GM23338 (cell line): ENCODE results near the gene TRAF3IP1. TPM values are rescaled to one million over a fixed set of nuclear protein-coding genes. Genes with fewer than 3 reads are reported as not detected.

Source experiments
- ATAC-seq: fragments of 200-7000 bp; cut with Tn5 transposase; 3 replicates; pipeline ENCODE4 v1.9.1; 2020
- DNase-seq: peaks from one replicate; pipeline ENCODE4 v3.0.0-alpha.2; 2015; ENCODE audit warnings: low spot score
- H2AFZ ChIP-seq: fragments of 200-600 bp; sonication (generic); 2 replicates; pipeline ENCODE4 v1.8.0; 2016; ENCODE audit warnings: antibody characterized with exemption, mild to moderate bottlenecking, moderate library complexity
- H3F3A ChIP-seq: fragments of 200-600 bp; sonication (generic); replicated peaks from 2 replicates; pipeline ENCODE4 v1.8.0; 2017; ENCODE audit warnings: antibody characterized with exemption, mixed run types, low read depth
- H3K27ac ChIP-seq: fragments of 200-600 bp; sonication (generic); 2 replicates; pipeline ENCODE4 v1.6.1; 2016; ENCODE audit warnings: low read depth
- H3K27me3 ChIP-seq: fragments of 200-600 bp; sonication (generic); 2 replicates; pipeline ENCODE4 v1.8.0; 2016; ENCODE audit warnings: mild to moderate bottlenecking, mixed run types, moderate library complexity; ENCODE audit not compliant: insufficient read depth
- H3K36me3 ChIP-seq: fragments of 200-600 bp; sonication (generic); 2 replicates; pipeline ENCODE4 v1.8.0; 2016; ENCODE audit warnings: mild to moderate bottlenecking; ENCODE audit not compliant: insufficient read depth
- H3K4me1 ChIP-seq: fragments of 200-600 bp; sonication (generic); 2 replicates; pipeline ENCODE4 v1.8.0; 2016; ENCODE audit warnings: mild to moderate bottlenecking, moderate library complexity; ENCODE audit not compliant: insufficient read depth
- H3K4me2 ChIP-seq: fragments of 200-600 bp; sonication (generic); 2 replicates; pipeline ENCODE4 v1.7.1; 2017; ENCODE audit warnings: mixed run types
- H3K4me3 ChIP-seq: fragments of 200-600 bp; sonication (generic); 2 replicates; pipeline ENCODE4 v1.6.1; 2016; ENCODE audit warnings: mixed run types
- H3K79me2 ChIP-seq: fragments of 200-600 bp; sonication (generic); replicated peaks from 2 replicates; pipeline ENCODE4 v1.8.0; 2017; ENCODE audit warnings: mild to moderate bottlenecking; ENCODE audit not compliant: insufficient read depth
- H3K9me2 ChIP-seq: fragments of 200-600 bp; sonication (generic); 2 replicates; pipeline ENCODE4 v1.8.0; 2017; ENCODE audit not compliant: insufficient read depth
- H4K20me1 ChIP-seq: fragments of 200-600 bp; sonication (generic); replicated peaks from 2 replicates; pipeline ENCODE4 v1.8.0; 2017; ENCODE audit warnings: mild to moderate bottlenecking; ENCODE audit not compliant: insufficient read depth
- H3K27ac Mint-ChIP-seq: 2 replicates; pipeline ENCODE4 v1.8.0; 2020; ENCODE audit warnings: inconsistent platforms, mild to moderate bottlenecking, moderate library complexity, mixed read lengths
- H3K27me3 Mint-ChIP-seq: 3 replicates; pipeline ENCODE4 v1.8.0; 2022; ENCODE audit warnings: low read depth, mild to moderate bottlenecking, moderate library complexity, mixed read lengths, inconsistent platforms; ENCODE audit not compliant: insufficient read depth, poor library complexity
- H3K36me3 Mint-ChIP-seq: 3 replicates; pipeline ENCODE4 v1.8.0; 2021; ENCODE audit warnings: low read depth, mild to moderate bottlenecking, inconsistent platforms, moderate library complexity, mixed read lengths
- H3K4me1 Mint-ChIP-seq: 3 replicates; pipeline ENCODE4 v1.8.0; 2020; ENCODE audit warnings: mild to moderate bottlenecking, inconsistent platforms, mixed read lengths
- H3K4me3 Mint-ChIP-seq: 3 replicates; pipeline ENCODE4 v1.8.0; 2021; ENCODE audit warnings: moderate library complexity, mild to moderate bottlenecking, inconsistent platforms, mixed read lengths
- H3K9me3 Mint-ChIP-seq: 3 replicates; pipeline ENCODE4 v1.8.0; 2020; ENCODE audit warnings: moderate library complexity, mild to moderate bottlenecking, inconsistent platforms, mixed read lengths
- CTCF ChIP-seq, 2 experiments: fragments of 200-600 bp in 1 of 2; sonication (generic) in 1 of 2; conservative IDR thresholded peaks; 2 replicates each; pipeline versions ENCODE4 v1.5.1 to v1.6.1; 2016 to 2017; ENCODE audit warnings: antibody characterized with exemption in 2 of 2, low read depth in 2 of 2, mild to moderate bottlenecking in 2 of 2, moderate library complexity in 1 of 2
- EZH2 ChIP-seq: fragments of 200-600 bp; sonication (generic); IDR thresholded peaks from one replicate; pipeline ENCODE4 v1.8.0; 2017; ENCODE audit warnings: antibody characterized with exemption, mild to moderate bottlenecking, low read depth; ENCODE audit not compliant: unreplicated experiment
- EZH2phosphoT487 ChIP-seq: fragments of 200-600 bp; sonication (generic); IDR thresholded peaks from one replicate; pipeline ENCODE4 v1.8.1; 2018; ENCODE audit warnings: antibody characterized with exemption; ENCODE audit not compliant: unreplicated experiment
- JUNB ChIP-seq: IDR thresholded peaks from one replicate; pipeline ENCODE4 v1.6.1; 2016; ENCODE audit warnings: antibody characterized with exemption; ENCODE audit not compliant: unreplicated experiment
- STAT1 ChIP-seq: IDR thresholded peaks from one replicate; pipeline ENCODE4 v1.6.1; 2016; ENCODE audit warnings: antibody characterized with exemption; ENCODE audit not compliant: unreplicated experiment
- ZNF462 ChIP-seq: fragments of 250-450 bp; sonication (Bioruptor Pico); IDR thresholded peaks from 2 replicates; pipeline ENCODE4 v1.5.0; 2020; ENCODE audit warnings: mild to moderate bottlenecking, moderate library complexity
- polyA plus RNA-seq: library from polyadenylated mRNA; unstranded; fragments of >200 nt; fragmentation: Nextera tagmentation; extraction: Ambion mirVana; gene quantifications from 2 replicates; pipeline ENCODE4 v1.2.1, GENCODE V29; 2016
- total RNA-seq: library from RNA; depleted of rRNA; stranded (reverse); fragments of >200 nt; shearing (Covaris generic); gene quantifications from 2 replicates; pipeline ENCODE4 v1.2.3, GENCODE V29; 2014
- TF ChIP-seq, protein P1 (sequence below): IDR thresholded peaks from 2 replicates; pipeline ENCODE4 v1.6.1; 2016; ENCODE audit warnings: antibody characterized with exemption

The TRAF3IP1 gene
- total and polyA plus RNA-seq, 2 experiments from 2014 or later: 12.5 to 20.7 TPM

GRCh38 chr2:238370094-238370822, 49.9 kb downstream of the TRAF3IP1 start:
- Histone ChIP-seq H3K4me2 (no peak overlapping the region), H3K36me3 (no peaks in the 10 kb centered on the region), H3K27me3 (no peaks in the 10 kb centered on the region), H3K4me1 (no peaks in the 10 kb centered on the region), H2AFZ (no peak overlapping the region), H3K79me2 (no peaks in the 10 kb centered on the region), H3F3A (no peaks in the 10 kb centered on the region), H4K20me1 (no peaks in the 10 kb centered on the region; the same call in 1 of the 2 replicates), H3K27ac (no peak overlapping the region), H3K9me2 (no peaks in the 10 kb centered on the region), H3K4me3 (no peak overlapping the region)
- Mint-ChIP-seq H3K27me3 (no peaks in the 10 kb centered on the region), H3K4me1 (no peaks in the 10 kb centered on the region), H3K27ac (no peak overlapping the region), H3K36me3 (peaks cover 3% of the 10 kb centered on the region; the same call in 2 of the 3 replicates), H3K9me3 (peaks cover 3% of the 10 kb centered on the region; the same call in 2 of the 3 replicates), H3K4me3 (no peak overlapping the region)
- ATAC-seq (no peak), DNase-seq (no peak)
- TF ChIP-seq STAT1 (no peak), ZNF462 (CRISPR knock-in tag) (no peak), EZH2 (no peak), CTCF (conservative IDR thresholded peaks at IDR 0.05; ENCODE audit: low read depth in 2 of 2) (no peak), EZH2phosphoT487 (no peak), JUNB (no peak)
- TF ChIP-seq, protein P1, sequence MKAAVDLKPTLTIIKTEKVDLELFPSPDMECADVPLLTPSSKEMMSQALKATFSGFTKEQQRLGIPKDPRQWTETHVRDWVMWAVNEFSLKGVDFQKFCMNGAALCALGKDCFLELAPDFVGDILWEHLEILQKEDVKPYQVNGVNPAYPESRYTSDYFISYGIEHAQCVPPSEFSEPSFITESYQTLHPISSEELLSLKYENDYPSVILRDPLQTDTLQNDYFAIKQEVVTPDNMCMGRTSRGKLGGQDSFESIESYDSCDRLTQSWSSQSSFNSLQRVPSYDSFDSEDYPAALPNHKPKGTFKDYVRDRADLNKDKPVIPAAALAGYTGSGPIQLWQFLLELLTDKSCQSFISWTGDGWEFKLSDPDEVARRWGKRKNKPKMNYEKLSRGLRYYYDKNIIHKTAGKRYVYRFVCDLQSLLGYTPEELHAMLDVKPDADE: no peak
